ENCODE measurements around the gene ZBTB17.

Gene ZBTB17

GRCh38 chr1:15998929-15999328 lies 23.0 kb upstream of the ZBTB17 start:
- DNase-seq (ENCODE audit: low read depth), result no peak
- no peak overlapping the region for H3K4me3 ChIP-seq (ENCODE audit: low read depth, low read length)
- TF ChIP-seq CTCF (IDR thresholded peaks at IDR 0.05; ENCODE audit: insufficient read depth, low read depth, low read length, missing control alignments), result no peak

- no peak for DNase-seq (ENCODE audit: low read depth)
- H3K4me3 ChIP-seq (ENCODE audit: low read depth, low read length), result no peak overlapping the region
- TF ChIP-seq CTCF (IDR thresholded peaks at IDR 0.05; ENCODE audit: insufficient read depth, low read depth, low read length, missing control alignments), result no peak
Measured at GRCh38 chr1:15997637-15998280, 21.9 kb upstream of the ZBTB17 start.

GRCh38 chr1:15997076-15997585 lies 21.2 kb upstream of the ZBTB17 start:
- no peak for DNase-seq (ENCODE audit: low read depth)
- TF ChIP-seq CTCF (IDR thresholded peaks at IDR 0.05; ENCODE audit: insufficient read depth, low read depth, low read length, missing control alignments), result no peak
- no peak overlapping the region for H3K4me3 ChIP-seq (ENCODE audit: low read depth, low read length)

GRCh38 chr1:15994590-15995351 lies 18.9 kb upstream of the ZBTB17 start:
- peak; percentile 71 for DNase-seq (ENCODE audit: low read depth)
- no peak overlapping the region for H3K4me3 ChIP-seq (ENCODE audit: low read depth, low read length)

GRCh38 chr1:15994081-15994480 lies 18.2 kb upstream of the ZBTB17 start:
- TF ChIP-seq CTCF (IDR thresholded peaks at IDR 0.05; ENCODE audit: insufficient read depth, low read depth, low read length, missing control alignments), result no peak
- H3K4me3 ChIP-seq (ENCODE audit: low read depth, low read length), result no peak overlapping the region
- no peak for DNase-seq (ENCODE audit: low read depth)

More at GRCh38 chr1:15994590-15995351, 18.9 kb upstream of the ZBTB17 start:
- TF ChIP-seq CTCF (IDR thresholded peaks at IDR 0.05; ENCODE audit: insufficient read depth, low read depth, low read length, missing control alignments), result peak; percentile 71

- TF ChIP-seq CTCF (IDR thresholded peaks at IDR 0.05; ENCODE audit: insufficient read depth, low read depth, low read length, missing control alignments), result no peak
- no peak for DNase-seq (ENCODE audit: low read depth)
- H3K4me3 ChIP-seq (ENCODE audit: low read depth, low read length), result no peak overlapping the region
Measured at GRCh38 chr1:15993666-15994065, 17.8 kb upstream of the ZBTB17 start.
